HEK293 (cell line): Measurements from ENCODE around the gene MICU1.

Source experiments
- GLI4 ChIP-seq: fragments of 450-650 bp; formaldehyde crosslinking; IDR thresholded peaks from 2 replicates; pipeline ENCODE4 v1.5.1; 2016; ENCODE audit warnings: missing biosample characterization, missing genetic modification characterization
- GLIS2 ChIP-seq: fragments of 450-650 bp; formaldehyde crosslinking; IDR thresholded peaks from 2 replicates; pipeline ENCODE4 v1.5.1; 2016; ENCODE audit warnings: missing biosample characterization, missing genetic modification characterization
- HOXD13 ChIP-seq: sonication (generic); formaldehyde crosslinking; IDR thresholded peaks from 2 replicates; pipeline ENCODE4 v1.8.0; 2022; ENCODE audit warnings: missing genetic modification reagents, borderline replicate concordance
- IKZF3 ChIP-seq: fragments of 450-650 bp; IDR thresholded peaks from 2 replicates; pipeline ENCODE4 v1.5.0; 2018; ENCODE audit warnings: missing biosample characterization, mild to moderate bottlenecking, missing genetic modification characterization, moderate library complexity
- KLF1 ChIP-seq: fragments of 450-650 bp; formaldehyde crosslinking; IDR thresholded peaks from 2 replicates; pipeline ENCODE4 v1.5.1; 2016; ENCODE audit warnings: missing biosample characterization, missing genetic modification characterization
- KLF10 ChIP-seq: fragments of 450-650 bp; IDR thresholded peaks from 2 replicates; pipeline ENCODE4 v1.5.1; 2018; ENCODE audit warnings: missing biosample characterization, mild to moderate bottlenecking, missing genetic modification characterization
- PATZ1 ChIP-seq: fragments of 450-650 bp; formaldehyde crosslinking; IDR thresholded peaks from 2 replicates; pipeline ENCODE4 v1.5.1; 2016; ENCODE audit warnings: missing biosample characterization, missing genetic modification characterization
- SCRT2 ChIP-seq: fragments of 450-650 bp; formaldehyde crosslinking; IDR thresholded peaks from 2 replicates; pipeline ENCODE4 v1.5.1; 2016; ENCODE audit warnings: missing biosample characterization, missing genetic modification characterization
- YY1 ChIP-seq: fragments of 450-650 bp; formaldehyde crosslinking; IDR thresholded peaks from 2 replicates; pipeline ENCODE4 v1.5.1; 2018; ENCODE audit warnings: missing biosample characterization, missing genetic modification characterization
- ZBTB8A ChIP-seq: fragments of 450-650 bp; formaldehyde crosslinking; IDR thresholded peaks from 2 replicates; pipeline ENCODE4 v1.5.1; 2016; ENCODE audit warnings: missing biosample characterization, missing genetic modification characterization
- ZFHX2 ChIP-seq: fragments of 450-650 bp; formaldehyde crosslinking; conservative IDR thresholded peaks from 2 replicates; pipeline ENCODE4 v1.5.1; 2016; ENCODE audit warnings: missing biosample characterization, missing genetic modification characterization
- ZNF121 ChIP-seq: fragments of 450-650 bp; formaldehyde crosslinking; IDR thresholded peaks from 2 replicates; pipeline ENCODE4 v1.5.1; 2016; ENCODE audit warnings: missing biosample characterization, missing genetic modification characterization
- ZNF155 ChIP-seq: fragments of 450-650 bp; formaldehyde crosslinking; IDR thresholded peaks from 2 replicates; pipeline ENCODE4 v1.5.1; 2016; ENCODE audit warnings: missing biosample characterization, missing genetic modification characterization
- ZNF157 ChIP-seq: fragments of 450-650 bp; formaldehyde crosslinking; IDR thresholded peaks from 2 replicates; pipeline ENCODE4 v1.5.1; 2016; ENCODE audit warnings: missing biosample characterization, missing genetic modification characterization
- ZNF266 ChIP-seq: fragments of 450-650 bp; formaldehyde crosslinking; IDR thresholded peaks from 2 replicates; pipeline ENCODE4 v1.5.1; 2016; ENCODE audit warnings: missing biosample characterization, missing genetic modification characterization, low read depth
- ZNF335 ChIP-seq: fragments of 450-650 bp; formaldehyde crosslinking; conservative IDR thresholded peaks from 2 replicates; pipeline ENCODE4 v1.5.1; 2016; ENCODE audit warnings: missing biosample characterization, missing genetic modification characterization
- ZNF391 ChIP-seq: fragments of 450-650 bp; formaldehyde crosslinking; IDR thresholded peaks from 2 replicates; pipeline ENCODE4 v1.5.1; 2016; ENCODE audit warnings: low read depth, missing biosample characterization, missing genetic modification characterization, borderline replicate concordance
- ZNF394 ChIP-seq: fragments of 450-650 bp; formaldehyde crosslinking; IDR thresholded peaks from 2 replicates; pipeline ENCODE4 v1.5.1; 2016; ENCODE audit warnings: missing biosample characterization, missing genetic modification characterization, mild to moderate bottlenecking, moderate library complexity, borderline replicate concordance
- ZNF423 ChIP-seq: fragments of 450-650 bp; formaldehyde crosslinking; IDR thresholded peaks from 2 replicates; pipeline ENCODE4 v1.5.1; 2016; ENCODE audit warnings: missing biosample characterization, missing genetic modification characterization
- ZNF433 ChIP-seq: fragments of 450-650 bp; formaldehyde crosslinking; IDR thresholded peaks from 2 replicates; pipeline ENCODE4 v1.5.1; 2016; ENCODE audit warnings: missing biosample characterization, missing genetic modification characterization, low read depth
- ZNF621 ChIP-seq: fragments of 450-650 bp; formaldehyde crosslinking; IDR thresholded peaks from 2 replicates; pipeline ENCODE4 v1.5.1; 2017; ENCODE audit warnings: missing biosample characterization, missing genetic modification characterization
- ZNF623 ChIP-seq: fragments of 450-650 bp; formaldehyde crosslinking; IDR thresholded peaks from 2 replicates; pipeline ENCODE4 v1.5.1; 2016; ENCODE audit warnings: missing biosample characterization, missing genetic modification characterization
- ZNF660 ChIP-seq: fragments of 450-650 bp; IDR thresholded peaks from 2 replicates; pipeline ENCODE4 v1.5.1; 2018; ENCODE audit warnings: missing biosample characterization, mild to moderate bottlenecking, missing genetic modification characterization
- ZNF707 ChIP-seq: fragments of 450-650 bp; formaldehyde crosslinking; IDR thresholded peaks from 2 replicates; pipeline ENCODE4 v1.5.1; 2016; ENCODE audit warnings: missing biosample characterization, missing genetic modification characterization
- ZNF747 ChIP-seq: fragments of 450-650 bp; formaldehyde crosslinking; IDR thresholded peaks from 2 replicates; pipeline ENCODE4 v1.5.1; 2016; ENCODE audit warnings: missing biosample characterization, missing genetic modification characterization
- ZNF785 ChIP-seq: fragments of 450-650 bp; formaldehyde crosslinking; IDR thresholded peaks from 2 replicates; pipeline ENCODE4 v1.5.1; 2016; ENCODE audit warnings: missing biosample characterization, missing genetic modification characterization
- ZSCAN23 ChIP-seq: fragments of 450-650 bp; formaldehyde crosslinking; IDR thresholded peaks from 2 replicates; pipeline ENCODE4 v1.5.1; 2016; ENCODE audit warnings: missing biosample characterization, missing genetic modification characterization
- ZSCAN5A ChIP-seq: fragments of 450-650 bp; formaldehyde crosslinking; IDR thresholded peaks from 2 replicates; pipeline ENCODE4 v1.5.1; 2016; ENCODE audit warnings: missing biosample characterization, missing genetic modification characterization
- TF ChIP-seq, protein P1 (sequence below): fragments of 450-650 bp; formaldehyde crosslinking; IDR thresholded peaks from 2 replicates; pipeline ENCODE4 v1.5.1; 2017; ENCODE audit warnings: missing biosample characterization, missing genetic modification characterization
- TF ChIP-seq, protein P2 (sequence below): fragments of 450-650 bp; formaldehyde crosslinking; IDR thresholded peaks from 2 replicates; pipeline ENCODE4 v1.5.1; 2016; ENCODE audit warnings: missing biosample characterization, missing genetic modification characterization
- TF ChIP-seq, protein P3 (sequence below): fragments of 450-650 bp; formaldehyde crosslinking; IDR thresholded peaks from 2 replicates; pipeline ENCODE4 v1.5.1; 2016; ENCODE audit warnings: missing biosample characterization, missing genetic modification characterization

Gene MICU1

DNA sequence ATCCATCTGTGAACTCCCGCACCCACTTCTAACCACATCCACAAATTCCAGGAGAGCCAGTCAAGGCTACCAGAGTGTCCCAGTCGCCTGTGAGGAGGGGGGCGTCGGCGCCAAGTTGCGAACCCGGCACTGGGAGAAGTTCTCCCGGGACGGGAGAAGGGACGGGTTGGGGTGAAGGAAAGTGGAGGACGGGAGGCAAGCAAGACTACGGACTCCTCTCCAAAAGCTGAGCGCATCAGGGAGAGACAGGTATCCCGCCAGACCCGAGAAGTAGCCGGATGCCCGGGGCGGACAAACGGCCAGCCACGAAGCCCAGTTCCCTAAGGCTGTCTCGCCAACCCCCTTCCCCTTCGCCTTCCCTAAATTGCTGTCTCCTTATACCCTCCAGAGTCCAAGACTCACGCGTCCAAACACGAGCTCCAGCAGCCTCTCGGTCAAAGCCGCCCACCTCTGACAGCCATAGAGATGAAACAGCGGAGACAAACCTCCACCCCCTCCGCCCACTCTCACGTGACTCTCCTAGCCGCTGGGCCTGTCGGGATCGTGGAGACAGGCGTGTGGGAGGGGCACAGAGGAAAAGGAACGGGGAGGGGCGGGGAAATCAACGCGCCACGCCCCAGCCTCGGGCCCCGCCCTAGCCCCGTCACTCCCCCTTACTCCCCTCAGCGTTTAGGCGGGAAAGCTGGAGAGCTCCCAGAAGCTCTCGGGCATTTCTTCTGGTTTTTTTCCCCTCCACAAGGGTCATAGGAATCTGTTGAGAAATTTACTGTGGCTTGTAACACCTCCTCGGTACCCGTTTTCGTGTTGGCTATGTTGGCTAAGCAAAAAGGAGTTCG lies at the start of gene MICU1 (continued):
- TF ChIP-seq HOXD13 (no peak), ZNF266 (tag by site-specific recombination) (no peak), GLIS2 (tag by site-specific recombination) (peak; percentile 48; the same call in 1 of the 2 replicates), ZNF155 (no peak), ZBTB8A (tag by site-specific recombination) (0 out of 2 replicates have a peak, but pooled peaks have one; percentile 16), GLI4 (tag by site-specific recombination) (no peak), ZNF391 (tag by site-specific recombination) (no peak; the same call in 1 of the 2 replicates), ZNF394 (tag by site-specific recombination) (peak; percentile 65), IKZF3 (tag by site-specific recombination) (peak; percentile 92), ZNF621 (tag by site-specific recombination) (no peak), ZNF785 (tag by site-specific recombination) (no peak), ZNF121 (tag by site-specific recombination) (no peak), ZSCAN23 (tag by site-specific recombination) (0 out of 2 replicates have a peak, but pooled peaks have one; percentile 19), ZNF623 (tag by site-specific recombination) (no peak; the same call in 1 of the 2 replicates), SCRT2 (tag by site-specific recombination) (no peak), ZNF423 (tag by site-specific recombination) (no peak), ZNF157 (tag by site-specific recombination) (no peak), YY1 (no peak; the same call in 1 of the 2 replicates), ZFHX2 (tag by site-specific recombination) (peak; percentile 100), ZNF747 (tag by site-specific recombination) (no peak), KLF1 (tag by site-specific recombination) (peak; percentile 96), PATZ1 (tag by site-specific recombination) (peak; percentile 92), ZNF335 (peak; percentile 73), ZSCAN5A (0 out of 2 replicates have a peak, but pooled peaks have one; percentile 63), KLF10 (tag by site-specific recombination) (peak; percentile 82), ZNF707 (tag by site-specific recombination) (no peak), ZNF660 (tag by site-specific recombination) (peak; percentile 66; the same call in 1 of the 2 replicates), ZNF433 (tag by site-specific recombination) (no peak)
- TF ChIP-seq, protein P1, sequence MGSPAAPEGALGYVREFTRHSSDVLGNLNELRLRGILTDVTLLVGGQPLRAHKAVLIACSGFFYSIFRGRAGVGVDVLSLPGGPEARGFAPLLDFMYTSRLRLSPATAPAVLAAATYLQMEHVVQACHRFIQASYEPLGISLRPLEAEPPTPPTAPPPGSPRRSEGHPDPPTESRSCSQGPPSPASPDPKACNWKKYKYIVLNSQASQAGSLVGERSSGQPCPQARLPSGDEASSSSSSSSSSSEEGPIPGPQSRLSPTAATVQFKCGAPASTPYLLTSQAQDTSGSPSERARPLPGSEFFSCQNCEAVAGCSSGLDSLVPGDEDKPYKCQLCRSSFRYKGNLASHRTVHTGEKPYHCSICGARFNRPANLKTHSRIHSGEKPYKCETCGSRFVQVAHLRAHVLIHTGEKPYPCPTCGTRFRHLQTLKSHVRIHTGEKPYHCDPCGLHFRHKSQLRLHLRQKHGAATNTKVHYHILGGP = no peak
- TF ChIP-seq, protein P2, sequence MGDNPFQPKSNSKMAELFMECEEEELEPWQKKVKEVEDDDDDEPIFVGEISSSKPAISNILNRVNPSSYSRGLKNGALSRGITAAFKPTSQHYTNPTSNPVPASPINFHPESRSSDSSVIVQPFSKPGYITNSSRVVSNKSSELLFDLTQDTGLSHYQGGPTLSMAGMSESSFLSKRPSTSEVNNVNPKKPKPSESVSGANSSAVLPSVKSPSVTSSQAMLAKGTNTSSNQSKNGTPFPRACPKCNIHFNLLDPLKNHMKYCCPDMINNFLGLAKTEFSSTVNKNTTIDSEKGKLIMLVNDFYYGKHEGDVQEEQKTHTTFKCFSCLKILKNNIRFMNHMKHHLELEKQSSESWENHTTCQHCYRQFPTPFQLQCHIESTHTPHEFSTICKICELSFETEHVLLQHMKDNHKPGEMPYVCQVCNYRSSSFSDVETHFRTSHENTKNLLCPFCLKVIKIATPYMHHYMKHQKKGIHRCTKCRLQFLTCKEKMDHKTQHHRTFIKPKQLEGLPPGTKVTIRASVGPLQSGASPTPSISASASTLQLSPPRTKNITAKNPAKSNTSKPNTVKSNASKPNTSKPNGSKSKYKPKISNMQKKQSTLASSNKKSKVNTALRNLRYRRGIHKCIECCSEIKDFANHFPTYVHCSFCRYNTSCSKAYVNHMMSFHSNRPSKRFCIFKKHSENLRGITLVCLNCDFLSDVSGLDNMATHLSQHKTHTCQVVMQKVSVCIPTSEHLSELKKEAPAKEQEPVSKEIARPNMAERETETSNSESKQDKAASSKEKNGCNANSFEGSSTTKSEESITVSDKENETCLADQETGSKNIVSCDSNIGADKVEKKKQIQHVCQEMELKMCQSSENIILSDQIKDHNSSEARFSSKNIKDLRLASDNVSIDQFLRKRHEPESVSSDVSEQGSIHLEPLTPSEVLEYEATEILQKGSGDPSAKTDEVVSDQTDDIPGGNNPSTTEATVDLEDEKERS (tag by site-specific recombination) = no peak
- TF ChIP-seq, protein P3, sequence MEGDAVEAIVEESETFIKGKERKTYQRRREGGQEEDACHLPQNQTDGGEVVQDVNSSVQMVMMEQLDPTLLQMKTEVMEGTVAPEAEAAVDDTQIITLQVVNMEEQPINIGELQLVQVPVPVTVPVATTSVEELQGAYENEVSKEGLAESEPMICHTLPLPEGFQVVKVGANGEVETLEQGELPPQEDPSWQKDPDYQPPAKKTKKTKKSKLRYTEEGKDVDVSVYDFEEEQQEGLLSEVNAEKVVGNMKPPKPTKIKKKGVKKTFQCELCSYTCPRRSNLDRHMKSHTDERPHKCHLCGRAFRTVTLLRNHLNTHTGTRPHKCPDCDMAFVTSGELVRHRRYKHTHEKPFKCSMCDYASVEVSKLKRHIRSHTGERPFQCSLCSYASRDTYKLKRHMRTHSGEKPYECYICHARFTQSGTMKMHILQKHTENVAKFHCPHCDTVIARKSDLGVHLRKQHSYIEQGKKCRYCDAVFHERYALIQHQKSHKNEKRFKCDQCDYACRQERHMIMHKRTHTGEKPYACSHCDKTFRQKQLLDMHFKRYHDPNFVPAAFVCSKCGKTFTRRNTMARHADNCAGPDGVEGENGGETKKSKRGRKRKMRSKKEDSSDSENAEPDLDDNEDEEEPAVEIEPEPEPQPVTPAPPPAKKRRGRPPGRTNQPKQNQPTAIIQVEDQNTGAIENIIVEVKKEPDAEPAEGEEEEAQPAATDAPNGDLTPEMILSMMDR (tag by site-specific recombination) = peak; percentile 19; the same call in 1 of the 2 replicates
